ENCODE results near the gene FERMT3.
"Not testable (repeated sequence)": the region's sequence is repeated elsewhere in the genome, so short reads cannot be mapped to it uniquely, and the experiment has no call there.

The FERMT3 gene
- total RNA-seq, result 136 to 178 (median 163) reads per million in 3 donors

DNA sequence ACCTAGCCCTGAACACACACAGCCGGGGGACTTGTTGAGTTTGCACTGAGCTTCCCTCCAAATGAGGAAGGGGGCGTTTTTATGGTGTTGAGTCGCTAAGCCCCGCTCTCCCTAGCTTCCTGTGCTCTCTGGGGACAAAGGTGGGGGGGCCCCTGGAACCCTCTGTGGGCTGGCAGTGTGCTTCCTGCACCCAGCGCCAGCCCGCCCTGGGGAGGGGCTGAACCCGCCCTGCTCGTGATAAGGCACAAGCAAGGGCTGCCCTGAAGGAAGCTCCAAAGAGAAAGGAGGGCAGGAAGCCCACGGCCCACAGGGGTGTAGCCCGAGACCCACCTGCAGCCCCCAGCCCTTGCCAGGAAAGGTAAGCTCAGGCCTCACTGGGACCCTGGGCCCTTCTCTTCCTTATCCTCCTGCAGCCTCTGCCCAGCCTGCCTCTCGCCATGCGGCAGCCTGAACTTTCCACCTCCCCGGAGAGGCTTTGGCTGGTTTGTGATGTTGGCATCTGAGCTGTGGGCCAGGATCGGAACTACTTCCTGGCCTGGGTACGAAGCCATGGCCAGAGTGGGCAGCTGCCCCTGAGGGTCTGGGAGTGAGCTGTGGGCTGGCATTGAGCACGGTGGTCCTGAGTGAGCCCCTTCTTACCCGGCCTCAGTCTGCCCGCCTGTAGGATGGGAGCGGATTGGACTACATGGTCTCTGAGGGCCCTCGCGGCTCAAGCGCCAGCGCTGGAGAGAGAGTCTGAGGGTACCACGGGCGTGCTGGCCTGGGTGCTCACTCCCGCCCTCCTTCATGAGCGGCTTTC lies at the start of gene FERMT3:
TSS of gene FERMT3 (plus strand) at position 265 of the 799 bp plus-strand sequence. CDS start 644 bp downstream, outside the sequence.
- Histone ChIP-seq H3K4me3 (ENCODE audit: insufficient read depth, low read depth, low read length, poor library complexity, severe bottlenecking) (peak within 1 kb of the TSS; percentile 84), H3K27me3 (replicated peaks; ENCODE audit: control insufficient read depth, insufficient read depth, low read length, poor library complexity, severe bottlenecking) (no peaks in the 10 kb centered on the region), H3K4me1 (ENCODE audit: control insufficient read depth, insufficient read depth, low read length, poor library complexity, severe bottlenecking) (peaks cover 43% of the 10 kb centered on the region), H3K27ac (ENCODE audit: insufficient read depth, low read length, poor library complexity, severe bottlenecking) (peak within 1 kb of the TSS; percentile 81), H3K9me3 (ENCODE audit: control insufficient read depth, low read length) (no peaks in the 10 kb centered on the region), H3K36me3 (ENCODE audit: control insufficient read depth, insufficient read depth, low read length) (peaks cover 47% of the 10 kb centered on the region)
- peak in 2 of 3 donors; percentile 48 to 52 for DNase-seq

DNA sequence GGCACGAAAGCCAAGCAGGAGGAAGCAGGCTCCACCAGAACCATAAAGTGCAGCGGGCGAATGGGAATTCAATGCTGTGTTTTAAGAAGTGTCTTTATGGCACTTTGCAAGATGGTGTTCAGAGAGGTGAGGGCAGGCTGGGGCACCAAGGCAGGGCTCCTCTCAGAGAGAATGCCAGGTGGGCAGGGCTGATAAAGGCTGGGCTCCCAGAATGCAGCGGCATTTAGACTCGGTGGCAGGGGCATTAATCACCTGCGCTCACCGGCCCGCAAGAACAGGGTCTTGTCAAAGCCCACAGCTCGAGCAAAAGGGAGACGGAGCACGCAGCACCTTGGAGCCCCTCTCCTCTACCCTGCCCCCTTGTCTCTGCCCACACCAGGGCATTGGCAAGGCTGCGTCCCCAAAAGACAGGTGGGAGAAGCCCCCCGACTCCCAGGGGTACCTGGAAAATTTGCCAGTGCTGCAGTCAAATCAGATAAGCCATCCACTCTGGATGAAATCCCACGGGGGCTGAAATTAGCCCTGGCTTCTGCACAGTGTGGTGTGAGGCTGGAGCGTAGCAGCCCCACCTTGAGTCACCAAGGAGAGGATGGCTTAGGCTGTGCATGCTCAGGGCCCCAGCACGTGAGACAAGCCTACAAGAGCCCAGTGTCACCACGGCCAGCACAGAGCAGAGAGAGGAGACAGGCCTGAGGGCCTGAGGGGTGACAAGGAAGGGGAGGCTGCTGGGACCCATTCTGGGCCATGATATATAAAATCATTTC lies 48.7 kb upstream of the FERMT3 start:
- no peaks in the 10 kb centered on the region for H3K36me3 ChIP-seq (ENCODE audit: control insufficient read depth, insufficient read depth, low read length)
- no peaks in the 10 kb centered on the region for H3K9me3 ChIP-seq (ENCODE audit: control insufficient read depth, low read length)
- H3K27ac ChIP-seq (ENCODE audit: insufficient read depth, low read length, poor library complexity, severe bottlenecking), result no peak overlapping the region
- H3K4me1 ChIP-seq (ENCODE audit: control insufficient read depth, insufficient read depth, low read length, poor library complexity, severe bottlenecking), result peaks cover 5% of the 10 kb centered on the region
- no peak for DNase-seq
- no peak overlapping the region for H3K4me3 ChIP-seq (ENCODE audit: insufficient read depth, low read depth, low read length, poor library complexity, severe bottlenecking)
- no peaks in the 10 kb centered on the region for H3K27me3 ChIP-seq (replicated peaks; ENCODE audit: control insufficient read depth, insufficient read depth, low read length, poor library complexity, severe bottlenecking)

DNA sequence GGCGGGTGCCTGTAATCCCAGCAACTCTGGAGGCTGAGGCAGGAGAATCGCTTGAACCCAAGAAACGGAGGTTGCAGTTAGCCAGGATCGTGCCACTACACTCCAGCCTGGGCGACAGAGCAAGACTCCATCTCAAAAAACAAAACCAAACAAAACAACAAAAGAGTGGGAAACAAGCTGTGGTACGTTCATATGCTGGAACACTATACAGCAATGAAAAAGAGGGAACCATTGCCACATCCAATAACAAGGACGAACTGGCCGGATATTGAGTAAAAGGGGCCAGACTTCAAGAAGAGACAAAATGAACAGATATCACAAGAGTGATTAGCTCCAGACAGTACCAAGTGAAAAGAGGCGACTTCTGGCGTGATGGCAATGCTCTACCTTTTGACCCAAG lies 45.5 kb upstream of the FERMT3 start:
- no peaks in the 10 kb centered on the region for H3K9me3 ChIP-seq (ENCODE audit: control insufficient read depth, low read length)
- no peak overlapping the region for H3K4me3 ChIP-seq (ENCODE audit: insufficient read depth, low read depth, low read length, poor library complexity, severe bottlenecking)
- peaks cover 5% of the 10 kb centered on the region for H3K4me1 ChIP-seq (ENCODE audit: control insufficient read depth, insufficient read depth, low read length, poor library complexity, severe bottlenecking)
- DNase-seq, result no peak
- no peak overlapping the region for H3K27ac ChIP-seq (ENCODE audit: insufficient read depth, low read length, poor library complexity, severe bottlenecking)
- H3K27me3 ChIP-seq (replicated peaks; ENCODE audit: control insufficient read depth, insufficient read depth, low read length, poor library complexity, severe bottlenecking), result no peaks in the 10 kb centered on the region
- no peaks in the 10 kb centered on the region for H3K36me3 ChIP-seq (ENCODE audit: control insufficient read depth, insufficient read depth, low read length)

DNA sequence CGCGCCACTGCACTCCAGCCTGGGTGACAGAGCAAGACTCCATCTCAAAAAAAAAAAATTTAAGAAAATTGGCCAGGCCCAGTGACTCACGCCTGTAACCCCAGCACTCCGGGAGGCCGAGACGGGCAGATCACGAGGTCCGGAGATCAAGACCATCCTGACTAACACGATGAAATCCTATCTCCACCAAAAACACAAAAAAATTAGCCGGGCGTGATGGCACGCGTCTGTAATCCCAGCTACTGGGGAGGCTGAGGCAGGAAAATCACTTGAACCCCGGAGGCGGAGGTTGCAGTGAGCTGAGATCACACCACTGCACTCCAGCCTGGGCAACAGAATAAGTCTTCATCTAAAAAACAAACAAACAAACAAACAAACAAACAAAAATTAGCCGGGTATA lies 43.8 kb upstream of the FERMT3 start:
- H3K27me3 ChIP-seq (replicated peaks; ENCODE audit: control insufficient read depth, insufficient read depth, low read length, poor library complexity, severe bottlenecking); H3K4me3 ChIP-seq (ENCODE audit: insufficient read depth, low read depth, low read length, poor library complexity, severe bottlenecking); H3K36me3 ChIP-seq (ENCODE audit: control insufficient read depth, insufficient read depth, low read length); DNase-seq; H3K27ac ChIP-seq (ENCODE audit: insufficient read depth, low read length, poor library complexity, severe bottlenecking); H3K9me3 ChIP-seq (ENCODE audit: control insufficient read depth, low read length): not testable (repeated sequence)
- H3K4me1 ChIP-seq (ENCODE audit: control insufficient read depth, insufficient read depth, low read length, poor library complexity, severe bottlenecking), result peaks cover 11% of the 10 kb centered on the region

DNA sequence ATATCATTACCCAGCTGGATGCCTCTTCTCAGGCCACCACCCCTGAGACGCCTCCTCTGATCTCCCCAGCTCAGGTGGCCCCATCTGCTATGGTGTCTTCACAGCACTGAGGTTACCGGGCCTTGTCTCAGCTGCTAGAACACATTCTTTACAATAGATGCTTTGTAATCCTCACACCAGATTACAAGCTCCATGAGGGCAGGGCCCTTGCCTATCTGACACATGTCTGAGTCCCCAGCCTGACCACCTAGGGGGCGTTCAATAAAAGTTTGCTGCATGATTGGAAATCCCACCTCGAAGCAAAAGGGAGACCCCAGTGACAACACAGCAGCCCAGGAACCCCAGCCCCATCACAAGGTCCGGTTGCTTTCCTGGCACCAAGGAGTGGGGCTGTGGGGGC lies 42.6 kb upstream of the FERMT3 start:
- no peaks in the 10 kb centered on the region for H3K36me3 ChIP-seq (ENCODE audit: control insufficient read depth, insufficient read depth, low read length)
- H3K27me3 ChIP-seq (replicated peaks; ENCODE audit: control insufficient read depth, insufficient read depth, low read length, poor library complexity, severe bottlenecking), result no peaks in the 10 kb centered on the region
- H3K27ac ChIP-seq (ENCODE audit: insufficient read depth, low read length, poor library complexity, severe bottlenecking), result no peak overlapping the region
- DNase-seq, result no peak
- no peaks in the 10 kb centered on the region for H3K9me3 ChIP-seq (ENCODE audit: control insufficient read depth, low read length)
- H3K4me1 ChIP-seq (ENCODE audit: control insufficient read depth, insufficient read depth, low read length, poor library complexity, severe bottlenecking), result peaks cover 11% of the 10 kb centered on the region
- H3K4me3 ChIP-seq (ENCODE audit: insufficient read depth, low read depth, low read length, poor library complexity, severe bottlenecking), result no peak overlapping the region

DNA sequence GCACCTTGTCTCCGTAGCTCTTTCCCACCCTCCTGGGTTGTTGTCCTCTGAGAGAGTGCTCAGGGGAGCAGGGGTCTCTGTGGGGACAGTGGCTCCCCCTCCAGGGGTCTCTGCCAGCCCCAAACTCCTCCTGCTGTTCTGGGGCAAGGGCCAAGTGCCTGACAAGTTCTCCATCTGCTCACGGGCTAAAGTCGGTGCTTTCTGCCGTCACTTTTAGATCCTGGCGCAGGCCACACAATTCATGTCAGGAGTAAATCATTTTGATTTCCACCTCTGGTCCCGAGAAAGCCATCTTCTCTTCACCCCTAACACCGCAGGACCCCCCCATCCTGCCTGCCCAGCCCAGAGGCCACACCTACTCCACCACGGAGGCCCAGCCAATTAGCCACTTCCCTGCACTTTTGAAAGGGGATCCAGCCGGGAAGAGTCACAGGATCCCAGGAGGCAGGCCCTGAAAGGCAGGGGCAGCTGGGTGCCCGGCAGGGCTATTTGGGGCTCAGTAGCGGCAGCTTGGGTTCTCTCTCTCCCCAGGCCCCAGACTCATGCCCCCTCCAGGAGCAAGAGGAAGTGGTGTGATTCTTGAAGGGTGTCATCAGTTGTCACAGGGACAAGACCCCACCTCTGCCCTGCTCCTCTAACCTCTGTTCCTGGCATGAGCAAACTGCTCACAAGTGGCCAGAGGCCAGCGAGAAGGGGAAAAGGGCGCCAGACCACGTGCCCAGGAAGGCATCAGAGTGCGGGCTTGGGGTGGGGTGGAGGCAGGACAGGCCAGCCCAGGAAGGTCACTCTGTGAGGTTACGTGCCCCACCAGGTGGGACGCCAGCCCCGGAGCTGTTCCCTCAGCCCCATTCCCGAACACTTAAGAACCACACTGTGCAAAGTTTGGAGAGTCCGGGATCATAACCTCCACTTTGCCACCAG lies 41.9 kb upstream of the FERMT3 start:
- no peaks in the 10 kb centered on the region for H3K9me3 ChIP-seq (ENCODE audit: control insufficient read depth, low read length)
- H3K36me3 ChIP-seq (ENCODE audit: control insufficient read depth, insufficient read depth, low read length), result no peaks in the 10 kb centered on the region
- peaks cover 11% of the 10 kb centered on the region for H3K4me1 ChIP-seq (ENCODE audit: control insufficient read depth, insufficient read depth, low read length, poor library complexity, severe bottlenecking)
- H3K27me3 ChIP-seq (replicated peaks; ENCODE audit: control insufficient read depth, insufficient read depth, low read length, poor library complexity, severe bottlenecking), result no peaks in the 10 kb centered on the region
- no peak overlapping the region for H3K4me3 ChIP-seq (ENCODE audit: insufficient read depth, low read depth, low read length, poor library complexity, severe bottlenecking)
- H3K27ac ChIP-seq (ENCODE audit: insufficient read depth, low read length, poor library complexity, severe bottlenecking), result no peak overlapping the region
- DNase-seq, result no peak

DNA sequence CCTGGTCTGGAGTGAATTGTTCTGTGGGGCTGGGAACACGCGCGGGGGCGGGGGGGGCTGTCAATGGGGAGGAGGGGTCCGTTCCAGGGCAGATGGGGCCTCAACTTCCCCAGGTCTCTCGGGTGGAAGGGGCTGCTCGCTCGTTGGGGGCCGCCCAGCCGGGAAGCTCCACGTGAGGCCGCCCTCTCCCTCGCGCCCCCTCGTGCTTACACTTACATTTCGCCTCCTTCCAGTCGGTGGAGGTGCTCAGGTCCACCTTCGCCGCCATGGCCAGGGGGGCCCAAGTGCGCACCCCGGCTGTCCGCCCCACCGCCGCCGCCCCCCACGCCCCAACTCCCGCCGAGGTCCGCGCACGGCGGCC lies 41.1 kb upstream of the FERMT3 start:
- H3K27me3 ChIP-seq (replicated peaks; ENCODE audit: control insufficient read depth, insufficient read depth, low read length, poor library complexity, severe bottlenecking), result no peaks in the 10 kb centered on the region
- DNase-seq, result no peak
- no peaks in the 10 kb centered on the region for H3K36me3 ChIP-seq (ENCODE audit: control insufficient read depth, insufficient read depth, low read length)

DNA sequence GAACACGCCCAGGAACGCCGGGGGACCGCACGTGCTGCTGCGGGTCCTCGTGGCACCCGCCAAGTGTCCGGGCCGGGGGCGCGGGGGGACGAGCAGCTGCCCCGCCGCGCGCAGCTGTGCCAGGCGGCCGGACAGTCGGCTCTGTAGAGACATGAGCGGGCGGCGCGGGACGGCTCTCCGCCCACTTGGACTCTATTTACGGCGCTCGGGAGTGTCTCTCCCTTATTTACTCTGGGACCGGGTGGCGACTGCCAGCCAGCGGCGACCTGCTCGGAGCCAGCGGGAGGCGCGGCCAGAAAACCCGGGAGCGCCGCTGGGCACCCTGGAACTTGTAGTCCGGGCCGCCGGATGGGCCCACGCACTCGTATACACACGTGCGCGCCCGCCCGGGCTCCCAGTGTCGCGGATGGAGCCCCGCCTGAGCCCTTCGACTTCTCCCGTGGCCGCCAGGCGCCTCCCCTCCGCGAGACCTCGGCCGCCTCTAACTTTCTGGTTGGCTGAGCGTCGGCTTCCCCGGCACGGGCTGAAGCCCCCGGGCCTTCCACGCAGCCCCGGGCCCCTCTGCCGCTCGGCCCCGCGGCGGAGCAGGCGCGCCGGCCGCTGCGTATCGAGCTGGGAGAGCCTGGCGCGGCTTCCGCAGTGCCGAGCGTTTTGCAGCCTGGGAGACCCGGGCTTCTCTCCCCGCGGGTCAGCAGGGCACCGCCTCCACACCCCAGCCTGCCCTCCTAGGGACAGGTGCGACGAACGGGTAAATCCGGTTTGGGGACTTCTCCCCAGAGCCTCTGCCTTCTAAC lies 40.5 kb upstream of the FERMT3 start, which contains the start of gene MACROD1:
TSS of gene MACROD1 (minus strand) at position 272 of the 794 bp plus-strand sequence. CDS start at position 153, 119 bp downstream.
- Histone ChIP-seq H3K4me3 (ENCODE audit: insufficient read depth, low read depth, low read length, poor library complexity, severe bottlenecking) (peak within 1 kb of the TSS; percentile 83), H3K36me3 (ENCODE audit: control insufficient read depth, insufficient read depth, low read length) (no peaks in the 10 kb centered on the region), H3K9me3 (ENCODE audit: control insufficient read depth, low read length) (no peaks in the 10 kb centered on the region), H3K27ac (ENCODE audit: insufficient read depth, low read length, poor library complexity, severe bottlenecking) (peak within 1 kb of the TSS; percentile 49), H3K27me3 (replicated peaks; ENCODE audit: control insufficient read depth, insufficient read depth, low read length, poor library complexity, severe bottlenecking) (no peaks in the 10 kb centered on the region), H3K4me1 (ENCODE audit: control insufficient read depth, insufficient read depth, low read length, poor library complexity, severe bottlenecking) (peaks cover 11% of the 10 kb centered on the region)
- DNase-seq, result peak; percentile 55 to 64 (median 63)

More for the DNA sequence above, 41.1 kb upstream of the FERMT3 start:
- Histone ChIP-seq H3K4me3 (ENCODE audit: insufficient read depth, low read depth, low read length, poor library complexity, severe bottlenecking) (peak overlapping the region; percentile 83), H3K9me3 (ENCODE audit: control insufficient read depth, low read length) (no peaks in the 10 kb centered on the region), H3K27ac (ENCODE audit: insufficient read depth, low read length, poor library complexity, severe bottlenecking) (peak overlapping the region; percentile 32), H3K4me1 (ENCODE audit: control insufficient read depth, insufficient read depth, low read length, poor library complexity, severe bottlenecking) (peaks cover 11% of the 10 kb centered on the region)

DNA sequence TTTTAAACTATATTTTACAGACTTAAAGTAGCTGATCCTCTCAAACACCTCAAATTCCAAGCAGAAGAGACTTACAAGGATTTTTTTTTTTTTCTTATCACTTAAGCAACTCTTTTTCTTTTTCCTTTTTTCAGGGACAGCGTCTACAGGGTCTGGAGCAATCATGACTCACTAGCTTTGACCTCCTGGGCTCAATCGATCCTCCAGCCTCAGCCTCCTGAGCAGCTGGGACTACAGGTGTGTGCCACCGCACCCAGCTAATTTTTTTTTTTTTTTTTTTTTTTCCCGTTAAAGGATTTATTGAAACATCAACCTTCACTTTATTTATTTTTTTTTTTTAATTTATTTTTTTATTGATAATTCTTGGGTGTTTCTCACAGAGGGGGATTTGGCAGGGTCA lies 36.1 kb upstream of the FERMT3 start:
- no peak for DNase-seq
- H3K27me3 ChIP-seq (replicated peaks; ENCODE audit: control insufficient read depth, insufficient read depth, low read length, poor library complexity, severe bottlenecking), result no peaks in the 10 kb centered on the region
- no peaks in the 10 kb centered on the region for H3K9me3 ChIP-seq (ENCODE audit: control insufficient read depth, low read length)
- H3K27ac ChIP-seq (ENCODE audit: insufficient read depth, low read length, poor library complexity, severe bottlenecking), result no peak overlapping the region
- no peak overlapping the region for H3K4me3 ChIP-seq (ENCODE audit: insufficient read depth, low read depth, low read length, poor library complexity, severe bottlenecking)
- peaks cover 7% of the 10 kb centered on the region for H3K4me1 ChIP-seq (ENCODE audit: control insufficient read depth, insufficient read depth, low read length, poor library complexity, severe bottlenecking)
- no peaks in the 10 kb centered on the region for H3K36me3 ChIP-seq (ENCODE audit: control insufficient read depth, insufficient read depth, low read length)

All from effector memory CD4-positive, alpha-beta T cell (primary cell).